Limb (tissue), 2 donors: ENCODE data around the gene RPS2.
"Not testable (repeated sequence)": the region's sequence is repeated elsewhere in the genome, so short reads cannot be mapped to it uniquely, and the experiment has no call there.

Source experiments
- DNase-seq, 2 donors: peaks; one replicate each; pipeline ENCODE4 v3.0.0-alpha.2; 2016; ENCODE audit errors: extremely low spot score in 2 of 2

Gene RPS2

GRCh38 chr16:1920727-1921171, 43.9 kb downstream of the RPS2 start:
- DNase-seq, result no peak

GRCh38 chr16:1920122-1920521, 44.5 kb downstream of the RPS2 start:
- not testable (repeated sequence) for DNase-seq

GRCh38 chr16:1919327-1919998, 45.2 kb downstream of the RPS2 start:
- DNase-seq, result no peak

GRCh38 chr16:1918351-1919326, 46.0 kb downstream of the RPS2 start, which contains the start of gene HS3ST6:
Gene HS3ST6, minus strand, starts transcription at chr16:1918415. Its CDS starts 92 bp downstream, at chr16:1918323.
- DNase-seq, result peak in 1 of 2 donors; percentile 51

GRCh38 chr16:1917665-1918350, 46.8 kb downstream of the RPS2 start:
- peak in 1 of 2 donors; percentile 26 for DNase-seq

- peak in 1 of 2 donors; percentile 26 for DNase-seq
Measured at GRCh38 chr16:1917056-1917664, 47.5 kb downstream of the RPS2 start.

GRCh38 chr16:1916640-1916990, 48.0 kb downstream of the RPS2 start:
- no peak for DNase-seq

- peak in 1 of 2 donors; percentile 29 for DNase-seq
Measured at GRCh38 chr16:1915732-1916639, 48.6 kb downstream of the RPS2 start.

- DNase-seq, result no peak
Measured at GRCh38 chr16:1914988-1915387, 49.6 kb downstream of the RPS2 start.

GRCh38 chr16:1914084-1914608, 50.5 kb downstream of the RPS2 start:
- DNase-seq, result no peak

GRCh38 chr16:1913327-1914083, 51.1 kb downstream of the RPS2 start:
- peak in 1 of 2 donors; percentile 29 for DNase-seq

GRCh38 chr16:1912215-1912543, 52.4 kb downstream of the RPS2 start:
- no peak for DNase-seq
